Measurements from ENCODE around the gene RYR2.

DNA sequence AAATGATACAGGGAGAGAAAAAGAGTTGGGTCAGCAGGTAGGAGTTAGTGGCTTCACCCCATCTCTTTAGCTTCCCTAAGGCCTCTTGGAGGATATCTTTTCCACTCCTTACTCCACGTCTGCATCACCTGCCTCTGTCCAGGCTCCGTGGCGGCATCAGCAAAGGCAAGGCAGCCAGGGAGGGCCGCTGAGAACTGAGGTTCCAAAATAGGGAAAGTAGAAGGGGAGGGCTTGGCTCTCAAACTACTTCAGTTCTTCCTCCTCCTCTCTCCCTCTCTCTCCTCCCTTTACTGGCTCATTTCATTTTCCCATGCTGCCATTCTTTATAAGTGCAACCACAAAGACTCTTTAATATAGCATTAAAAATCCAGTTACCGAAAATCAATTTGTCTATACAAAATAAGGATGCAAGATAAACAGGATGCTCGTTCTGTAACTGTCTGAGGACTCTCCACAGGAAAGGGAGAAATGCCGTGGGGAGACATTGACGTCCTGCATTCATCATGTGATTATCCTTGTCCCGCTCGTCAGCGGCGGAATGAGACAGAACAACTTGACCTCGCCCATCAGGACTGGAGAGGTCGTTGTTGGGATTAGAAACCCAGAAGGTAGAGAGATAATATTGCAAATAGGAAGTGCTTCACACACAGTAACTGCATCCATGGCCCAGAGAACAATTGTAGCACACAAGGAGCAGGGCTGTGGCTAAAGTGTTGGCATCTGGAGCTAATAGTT, 34.7 kb upstream of the RYR2 start:
- TF ChIP-seq, protein P1, sequence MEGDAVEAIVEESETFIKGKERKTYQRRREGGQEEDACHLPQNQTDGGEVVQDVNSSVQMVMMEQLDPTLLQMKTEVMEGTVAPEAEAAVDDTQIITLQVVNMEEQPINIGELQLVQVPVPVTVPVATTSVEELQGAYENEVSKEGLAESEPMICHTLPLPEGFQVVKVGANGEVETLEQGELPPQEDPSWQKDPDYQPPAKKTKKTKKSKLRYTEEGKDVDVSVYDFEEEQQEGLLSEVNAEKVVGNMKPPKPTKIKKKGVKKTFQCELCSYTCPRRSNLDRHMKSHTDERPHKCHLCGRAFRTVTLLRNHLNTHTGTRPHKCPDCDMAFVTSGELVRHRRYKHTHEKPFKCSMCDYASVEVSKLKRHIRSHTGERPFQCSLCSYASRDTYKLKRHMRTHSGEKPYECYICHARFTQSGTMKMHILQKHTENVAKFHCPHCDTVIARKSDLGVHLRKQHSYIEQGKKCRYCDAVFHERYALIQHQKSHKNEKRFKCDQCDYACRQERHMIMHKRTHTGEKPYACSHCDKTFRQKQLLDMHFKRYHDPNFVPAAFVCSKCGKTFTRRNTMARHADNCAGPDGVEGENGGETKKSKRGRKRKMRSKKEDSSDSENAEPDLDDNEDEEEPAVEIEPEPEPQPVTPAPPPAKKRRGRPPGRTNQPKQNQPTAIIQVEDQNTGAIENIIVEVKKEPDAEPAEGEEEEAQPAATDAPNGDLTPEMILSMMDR (IDR thresholded peaks at IDR 0.05), result no peak
- TF ChIP-seq EZH2phosphoT487 (IDR thresholded peaks at IDR 0.05; ENCODE audit: borderline replicate concordance, low read depth), result no peak
- TF ChIP-seq SIN3A (IDR thresholded peaks at IDR 0.05; ENCODE audit: borderline replicate concordance, low read depth, low read length), result no peak
- no peak for TF ChIP-seq GABPA (IDR thresholded peaks at IDR 0.05; ENCODE audit: low read depth)
- TF ChIP-seq, protein P2, sequence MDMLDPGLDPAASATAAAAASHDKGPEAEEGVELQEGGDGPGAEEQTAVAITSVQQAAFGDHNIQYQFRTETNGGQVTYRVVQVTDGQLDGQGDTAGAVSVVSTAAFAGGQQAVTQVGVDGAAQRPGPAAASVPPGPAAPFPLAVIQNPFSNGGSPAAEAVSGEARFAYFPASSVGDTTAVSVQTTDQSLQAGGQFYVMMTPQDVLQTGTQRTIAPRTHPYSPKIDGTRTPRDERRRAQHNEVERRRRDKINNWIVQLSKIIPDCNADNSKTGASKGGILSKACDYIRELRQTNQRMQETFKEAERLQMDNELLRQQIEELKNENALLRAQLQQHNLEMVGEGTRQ (IDR thresholded peaks at IDR 0.05; ENCODE audit: borderline replicate concordance, low read depth, low read length), result no peak
- no peak for TF ChIP-seq TEAD4 (IDR thresholded peaks at IDR 0.05; ENCODE audit: borderline replicate concordance, insufficient read depth)
- no peak for TF ChIP-seq EP300 (IDR thresholded peaks at IDR 0.05; ENCODE audit: borderline replicate concordance in 1 of 2, low read depth in 1 of 2, low read length in 1 of 2)
- TF ChIP-seq RAD21 (IDR thresholded peaks at IDR 0.05; ENCODE audit: low read length), result no peak
- no peak for TF ChIP-seq MXI1 (IDR thresholded peaks at IDR 0.05; ENCODE audit: low read depth, low read length)
- TF ChIP-seq, protein P3, sequence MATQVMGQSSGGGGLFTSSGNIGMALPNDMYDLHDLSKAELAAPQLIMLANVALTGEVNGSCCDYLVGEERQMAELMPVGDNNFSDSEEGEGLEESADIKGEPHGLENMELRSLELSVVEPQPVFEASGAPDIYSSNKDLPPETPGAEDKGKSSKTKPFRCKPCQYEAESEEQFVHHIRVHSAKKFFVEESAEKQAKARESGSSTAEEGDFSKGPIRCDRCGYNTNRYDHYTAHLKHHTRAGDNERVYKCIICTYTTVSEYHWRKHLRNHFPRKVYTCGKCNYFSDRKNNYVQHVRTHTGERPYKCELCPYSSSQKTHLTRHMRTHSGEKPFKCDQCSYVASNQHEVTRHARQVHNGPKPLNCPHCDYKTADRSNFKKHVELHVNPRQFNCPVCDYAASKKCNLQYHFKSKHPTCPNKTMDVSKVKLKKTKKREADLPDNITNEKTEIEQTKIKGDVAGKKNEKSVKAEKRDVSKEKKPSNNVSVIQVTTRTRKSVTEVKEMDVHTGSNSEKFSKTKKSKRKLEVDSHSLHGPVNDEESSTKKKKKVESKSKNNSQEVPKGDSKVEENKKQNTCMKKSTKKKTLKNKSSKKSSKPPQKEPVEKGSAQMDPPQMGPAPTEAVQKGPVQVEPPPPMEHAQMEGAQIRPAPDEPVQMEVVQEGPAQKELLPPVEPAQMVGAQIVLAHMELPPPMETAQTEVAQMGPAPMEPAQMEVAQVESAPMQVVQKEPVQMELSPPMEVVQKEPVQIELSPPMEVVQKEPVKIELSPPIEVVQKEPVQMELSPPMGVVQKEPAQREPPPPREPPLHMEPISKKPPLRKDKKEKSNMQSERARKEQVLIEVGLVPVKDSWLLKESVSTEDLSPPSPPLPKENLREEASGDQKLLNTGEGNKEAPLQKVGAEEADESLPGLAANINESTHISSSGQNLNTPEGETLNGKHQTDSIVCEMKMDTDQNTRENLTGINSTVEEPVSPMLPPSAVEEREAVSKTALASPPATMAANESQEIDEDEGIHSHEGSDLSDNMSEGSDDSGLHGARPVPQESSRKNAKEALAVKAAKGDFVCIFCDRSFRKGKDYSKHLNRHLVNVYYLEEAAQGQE (IDR thresholded peaks at IDR 0.05; ENCODE audit: low read depth, low read length), result no peak
- TF ChIP-seq POLR2AphosphoS5 (IDR thresholded peaks at IDR 0.05; ENCODE audit: low read depth, low read length), result no peak

Measured in SK-N-SH (cell line).